Smooth muscle cell (in vitro differentiated cells): Measurements from ENCODE around the gene ZNF496. TPM values are rescaled to one million over a fixed set of nuclear protein-coding genes. Genes with fewer than 3 reads are reported as not detected.
"Not testable (repeated sequence)": the region's sequence is repeated elsewhere in the genome, so short reads cannot be mapped to it uniquely, and the experiment has no call there.

ENCODE experiments used
- DNase-seq: peaks from one replicate; lab custom pipeline; 2025; ENCODE audit not compliant: unreplicated experiment; lab: John Stamatoyannopoulos, UW
- H2AFZ ChIP-seq: fragments of 200-600 bp; sonication (generic); 2 replicates; pipeline ENCODE4 v1.6.0; 2016; ENCODE audit warnings: antibody characterized with exemption, low read depth, mild to moderate bottlenecking
- H3F3A ChIP-seq: fragments of 200-600 bp; sonication (generic); 2 replicates; pipeline ENCODE4 v1.6.0; 2017; ENCODE audit warnings: antibody characterized with exemption, low read depth
- H3K27ac ChIP-seq: fragments of 200-600 bp; sonication (generic); 2 replicates; pipeline ENCODE4 v1.5.1; 2016; ENCODE audit warnings: low read depth, mild to moderate bottlenecking
- H3K27me3 ChIP-seq: fragments of 200-600 bp; sonication (generic); 2 replicates; pipeline ENCODE4 v1.6.1; 2016; ENCODE audit warnings: low read depth, mild to moderate bottlenecking
- H3K36me3 ChIP-seq: fragments of 200-600 bp; sonication (generic); 2 replicates; pipeline ENCODE4 v1.5.1; 2016; ENCODE audit warnings: low read depth
- H3K4me1 ChIP-seq: fragments of 200-600 bp; sonication (generic); 2 replicates; pipeline ENCODE4 v1.5.1; 2016; ENCODE audit warnings: low read depth
- H3K4me2 ChIP-seq: fragments of 200-600 bp; sonication (generic); 2 replicates; pipeline ENCODE4 v1.6.0; 2016; ENCODE audit warnings: mild to moderate bottlenecking
- H3K4me3 ChIP-seq: fragments of 200-600 bp; sonication (generic); 2 replicates; pipeline ENCODE4 v1.5.1; 2016; ENCODE audit warnings: mild to moderate bottlenecking
- H3K79me2 ChIP-seq: fragments of 200-600 bp; sonication (generic); 2 replicates; pipeline ENCODE4 v1.6.0; 2016; ENCODE audit warnings: low read depth, mild to moderate bottlenecking
- H3K9ac ChIP-seq: fragments of 200-600 bp; sonication (generic); 2 replicates; pipeline ENCODE4 v1.6.0; 2016; ENCODE audit warnings: low read depth
- H3K9me3 ChIP-seq: fragments of 200-600 bp; sonication (generic); replicated peaks from 2 replicates; pipeline ENCODE4 v1.5.1; 2016; ENCODE audit warnings: low read depth
- H4K20me1 ChIP-seq: fragments of 200-600 bp; sonication (generic); 2 replicates; pipeline ENCODE4 v1.6.0; 2016; ENCODE audit warnings: low read depth
- CTCF ChIP-seq: fragments of 200-600 bp; sonication (generic); IDR thresholded peaks from 2 replicates; pipeline ENCODE4 v1.5.1; 2017; ENCODE audit warnings: borderline replicate concordance, mild to moderate bottlenecking, antibody characterized with exemption; ENCODE audit not compliant: insufficient read depth, poor library complexity, severe bottlenecking
- WGBS: methylation state at CpG from one replicate; pipeline ENCODE4 v1.1.7; 2016; ENCODE audit warnings: low lambda C conversion rate; 5-methylcytosine and 5-hydroxymethylcytosine counted together
- polyA plus RNA-seq: library from polyadenylated mRNA; unstranded; fragments of >200 nt; fragmentation: Nextera tagmentation; extraction: Ambion mirVana; gene quantifications from 2 replicates; pipeline ENCODE4 v1.2.1, GENCODE V29; 2016
- total RNA-seq: library from RNA; depleted of rRNA; stranded (reverse); fragments of >200 nt; gene quantifications from 2 replicates; pipeline ENCODE4 v1.2.3, GENCODE V29; 2014

Gene ZNF496
- total and polyA plus RNA-seq, 2 experiments from 2014 or later = 14.8 to 37.0 TPM

DNA sequence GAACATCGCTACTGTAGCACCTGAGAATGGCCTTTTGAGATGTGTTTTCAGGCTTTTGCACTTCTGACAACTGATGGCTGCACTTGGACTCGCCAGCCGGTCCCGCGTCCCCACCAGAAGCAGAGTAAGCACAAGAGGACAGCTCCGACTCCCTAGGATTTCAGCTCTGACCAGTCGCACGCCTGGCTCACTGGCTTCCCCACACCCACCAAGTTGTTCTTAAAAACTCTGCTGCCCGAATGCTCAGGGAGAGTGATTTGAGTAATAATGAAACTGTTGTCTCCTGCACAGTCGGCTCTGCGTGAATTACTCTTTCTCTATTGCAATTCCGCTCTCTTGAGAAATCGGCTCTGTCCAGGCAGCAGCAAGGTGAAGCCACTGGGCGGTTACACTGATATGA is 44.1 kb upstream of the ZNF496 start:
- Histone ChIP-seq H3K4me3 (no peak overlapping the region), H3K9ac (no peak overlapping the region), H2AFZ (no peak overlapping the region), H3K4me2 (peak overlapping the region; percentile 47), H3K27ac (no peak overlapping the region), H3K36me3 (no peaks in the 10 kb centered on the region), H3K27me3 (no peaks in the 10 kb centered on the region), H3K9me3 (no peaks in the 10 kb centered on the region), H3K4me1 (peaks cover 11% of the 10 kb centered on the region), H3F3A (peaks cover 30% of the 10 kb centered on the region), H4K20me1 (no peaks in the 10 kb centered on the region), H3K79me2 (no peaks in the 10 kb centered on the region)
- WGBS = 61% methylated on average over 14 of the region's 14 CpGs
- no peak for DNase-seq
- no peak for TF ChIP-seq CTCF

GRCh38 chr1:247374651-247375334 is 43.1 kb upstream of the ZNF496 start:
- not testable (repeated sequence) for H3K79me2 ChIP-seq, H4K20me1 ChIP-seq, H3K27me3 ChIP-seq, H3K4me3 ChIP-seq, H2AFZ ChIP-seq, H3K9ac ChIP-seq, H3K9me3 ChIP-seq, H3K36me3 ChIP-seq, DNase-seq
- Histone ChIP-seq H3K4me1 (peaks cover 17% of the 10 kb centered on the region), H3K4me2 (peak overlapping the region; percentile 47), H3F3A (peaks cover 35% of the 10 kb centered on the region), H3K27ac (peak overlapping the region; percentile 16)
- 48% methylated on average over 8 of the region's 8 CpGs for WGBS

DNA sequence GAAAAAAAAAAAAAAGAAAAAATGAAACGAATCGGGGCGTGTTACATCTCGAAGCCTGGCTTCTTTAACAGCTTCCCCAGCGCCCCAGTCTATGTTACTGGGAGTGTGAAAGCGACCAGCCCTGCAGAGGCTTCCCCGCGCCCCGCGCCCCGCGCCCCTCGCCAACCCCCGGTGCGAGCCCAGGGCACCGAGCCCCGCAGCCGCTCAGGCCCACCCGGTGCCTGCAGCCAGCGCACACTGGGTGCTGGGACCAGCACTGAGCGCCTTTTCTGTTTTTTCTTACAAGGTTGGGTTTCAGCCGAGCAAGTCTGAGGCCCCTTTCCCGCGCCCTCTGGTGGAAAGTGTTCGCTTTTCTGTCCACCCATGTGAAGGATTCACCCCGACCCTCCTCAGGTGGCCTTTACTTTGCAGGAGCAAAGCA is 42.1 kb upstream of the ZNF496 start:
- H3F3A ChIP-seq = peaks cover 35% of the 10 kb centered on the region
- H3K9me3 ChIP-seq = no peaks in the 10 kb centered on the region
- no peaks in the 10 kb centered on the region for H3K27me3 ChIP-seq
- no peaks in the 10 kb centered on the region for H3K79me2 ChIP-seq
- H3K36me3 ChIP-seq = no peaks in the 10 kb centered on the region
- DNase-seq = no peak
- peak overlapping the region; percentile 81 for H3K4me2 ChIP-seq
- 39% methylated on average over 24 of the region's 26 CpGs for WGBS
- TF ChIP-seq CTCF = peak; percentile 44
- H3K9ac ChIP-seq = no peak overlapping the region
- peak overlapping the region; percentile 33 for H3K4me3 ChIP-seq
- peaks cover 17% of the 10 kb centered on the region for H3K4me1 ChIP-seq
- H3K27ac ChIP-seq = no peak overlapping the region
- no peak overlapping the region for H2AFZ ChIP-seq
- no peaks in the 10 kb centered on the region for H4K20me1 ChIP-seq

DNA sequence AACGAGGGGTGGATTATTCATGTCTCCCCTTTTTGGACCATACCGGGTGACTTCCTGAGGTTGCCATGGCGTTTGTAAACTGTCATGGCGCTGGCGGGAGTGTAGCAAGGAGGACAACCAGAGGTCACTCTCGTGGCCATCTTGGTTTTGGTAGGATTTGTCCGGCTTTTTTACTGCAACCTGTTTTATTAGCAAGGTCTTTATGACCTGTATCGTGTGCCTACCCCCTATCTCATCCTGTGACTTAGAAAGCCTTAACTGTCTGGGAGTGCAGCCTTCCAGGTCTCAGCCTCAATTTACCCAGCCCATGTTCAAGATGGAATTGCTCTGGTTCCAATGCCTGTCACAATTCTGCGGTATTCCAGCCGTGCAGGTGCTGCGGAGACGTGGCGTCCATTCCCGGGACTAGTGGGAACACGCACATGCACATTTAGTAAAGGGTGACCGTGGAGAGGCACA is 40.2 kb upstream of the ZNF496 start:
- H2AFZ ChIP-seq = no peak overlapping the region
- H3K79me2 ChIP-seq = no peaks in the 10 kb centered on the region
- H3K9me3 ChIP-seq = no peaks in the 10 kb centered on the region
- H3K9ac ChIP-seq = no peak overlapping the region
- H3K4me1 ChIP-seq = peaks cover 8% of the 10 kb centered on the region
- H3K27me3 ChIP-seq = no peaks in the 10 kb centered on the region
- no peak overlapping the region for H3K4me3 ChIP-seq
- H3K36me3 ChIP-seq = no peaks in the 10 kb centered on the region
- WGBS = 90% methylated on average over 16 of the region's 16 CpGs
- peaks cover 35% of the 10 kb centered on the region for H3F3A ChIP-seq
- no peaks in the 10 kb centered on the region for H4K20me1 ChIP-seq
- TF ChIP-seq CTCF = no peak
- H3K4me2 ChIP-seq = peak overlapping the region; percentile 63
- peak overlapping the region; percentile 60 for H3K27ac ChIP-seq
- DNase-seq = no peak
